K562 (cell line): Measurements from ENCODE around the gene ABCA10. TPM values are rescaled to one million over a fixed set of nuclear protein-coding genes. Genes with fewer than 3 reads are reported as not detected.

Experiments used
- ATAC-seq: fragments of 200-7000 bp; cut with Tn5 transposase; 3 replicates; pipeline ENCODE4 v1.9.1; 2020; ENCODE audit warnings: moderate library complexity
- BruUV-seq: library from RNA; stranded (reverse); fragments of 400-500 nt; replicated peaks from 2 replicates; lab custom pipeline; 2021; lab: Mats Ljungman, UMichigan
- CTCF ChIA-PET: fragments of 300-600 bp; formaldehyde crosslinking; extraction: SDS; loops from one replicate; lab custom pipeline; 2021; ENCODE audit warnings: low intra/inter-chr PET ratio; lab: Yijun Ruan, JAX
- POLR2A ChIA-PET: fragments of 300-600, 350-650 bp; sonication (Branson Sonifier 250); formaldehyde crosslinking; extraction: SDS; loops from one replicate; lab custom pipeline; 2021; ENCODE audit warnings: antibody characterized with exemption, inconsistent platforms; lab: Yijun Ruan, JAX
- DNase-seq, 4 experiments: peaks; one replicate each; pipeline versions ENCODE4 v3.0.0 to v3.0.0-alpha.2; 2011 to 2018; ENCODE audit warnings: low spot score in 3 of 4, mixed read lengths in 3 of 4; ENCODE audit errors: extremely low read depth in 1 of 4
- FAIRE-seq: peaks from 2 replicates; lab custom pipeline; 2011; peaks lifted over from hg19 to GRCh38; lab: Jason Lieb, UNC
- H2AFZ ChIP-seq: 2 replicates; pipeline ENCODE4 v1.6.0; 2011; ENCODE audit warnings: low read depth, low read length, control low read depth, inconsistent platforms
- H3K27ac ChIP-seq: fragments of 200-600 bp; 3 replicates; pipeline ENCODE4 v1.8.0; 2011; ENCODE audit warnings: low read depth, mild to moderate bottlenecking, control low read depth, inconsistent platforms, low read length, moderate library complexity, mixed read lengths; ENCODE audit errors: extremely low read depth
- H3K27me3 ChIP-seq, 2 experiments: fragments of 300-600 bp in 1 of 2; 2 replicates in 1 of 2; 3 replicates in 1 of 2; pipeline versions ENCODE4 v1.6.0 to v1.8.0; 2011; ENCODE audit warnings: inconsistent platforms in 2 of 2, low read length in 2 of 2, mild to moderate bottlenecking in 1 of 2, mixed read lengths in 1 of 2, moderate library complexity in 1 of 2; ENCODE audit not compliant: control insufficient read depth in 2 of 2, insufficient read depth in 2 of 2
- H3K36me3 ChIP-seq: fragments of 300-600 bp; 3 replicates; pipeline ENCODE4 v1.8.0; 2011; ENCODE audit warnings: mild to moderate bottlenecking, low read length, inconsistent platforms; ENCODE audit not compliant: control insufficient read depth, insufficient read depth
- H3K4me1 ChIP-seq, 2 experiments: fragments of 200-600 bp in 1 of 2; replicated peaks in 1 of 2; 2 replicates in 1 of 2; 3 replicates in 1 of 2; pipeline versions ENCODE4 v1.5.1 to v1.8.0; 2011; ENCODE audit warnings: inconsistent platforms in 2 of 2, low read length in 2 of 2, mild to moderate bottlenecking in 1 of 2, mixed read lengths in 1 of 2, moderate library complexity in 1 of 2; ENCODE audit not compliant: control insufficient read depth in 2 of 2, insufficient read depth in 2 of 2
- H3K4me2 ChIP-seq: 2 replicates; pipeline ENCODE4 v1.6.1; 2011; ENCODE audit warnings: low read length, control low read depth, inconsistent platforms, mixed read lengths; ENCODE audit not compliant: insufficient read depth
- H3K4me3 ChIP-seq: fragments of 200-600 bp; sonication (generic), shearing (Covaris generic); 2 replicates; pipeline ENCODE4 v1.5.1; 2016; ENCODE audit warnings: control low read depth, inconsistent platforms
- H3K79me2 ChIP-seq: fragments of 200-600 bp; 3 replicates; pipeline ENCODE4 v1.8.0; 2011; ENCODE audit warnings: low read length, inconsistent platforms; ENCODE audit not compliant: control insufficient read depth, insufficient read depth
- H3K9ac ChIP-seq, 2 experiments: 2 replicates each; pipeline versions ENCODE4 v1.6.0 to v1.6.1; 2011; ENCODE audit warnings: low read depth in 2 of 2, low read length in 2 of 2, control low read depth in 1 of 2, inconsistent platforms in 1 of 2, mild to moderate bottlenecking in 1 of 2, mixed read lengths in 1 of 2; ENCODE audit not compliant: insufficient read depth in 1 of 2
- H3K9me1 ChIP-seq: one replicate; pipeline ENCODE4 v1.6.0; 2011; ENCODE audit warnings: inconsistent platforms, mild to moderate bottlenecking, low read length, moderate library complexity; ENCODE audit not compliant: control insufficient read depth, insufficient read depth
- H3K9me3 ChIP-seq: replicated peaks from 2 replicates; pipeline ENCODE4 v1.5.1; 2011; ENCODE audit warnings: low read depth, low read length, inconsistent platforms; ENCODE audit not compliant: control insufficient read depth, insufficient read depth
- H4K20me1 ChIP-seq: replicated peaks from 2 replicates; pipeline ENCODE4 v1.6.1; 2011; ENCODE audit warnings: low read length, inconsistent platforms, mixed read lengths; ENCODE audit not compliant: control insufficient read depth, insufficient read depth
- ARID2 ChIP-seq: fragments of 450-650 bp; IDR thresholded peaks from 2 replicates; pipeline ENCODE4 v1.6.1; 2017; ENCODE audit warnings: antibody characterized with exemption, mild to moderate bottlenecking
- ATF1 ChIP-seq, 2 experiments: fragments of 450-650 bp in 1 of 2; IDR thresholded peaks; 2 replicates each; pipeline ENCODE4 v1.6.1; 2016; ENCODE audit warnings: missing compliant biosample characterization in 1 of 2, missing genetic modification characterization in 1 of 2
- CBFA2T3 ChIP-seq: fragments of 450-650 bp; IDR thresholded peaks from 2 replicates; pipeline ENCODE4 v1.6.1; 2017
- EGR1 ChIP-seq: fragments of 450-650 bp; conservative IDR thresholded peaks from 2 replicates; pipeline ENCODE4 v1.6.1; 2017; ENCODE audit warnings: mild to moderate bottlenecking
- FOXK2 ChIP-seq, 2 experiments: fragments of 450-650 bp; IDR thresholded peaks in 1 of 2; conservative IDR thresholded peaks in 1 of 2; 2 replicates each; pipeline ENCODE4 v1.6.1; 2016; ENCODE audit warnings: low read depth in 2 of 2, mild to moderate bottlenecking in 1 of 2
- HOXB6 ChIP-seq: fragments of 250-450 bp; sonication (Bioruptor Pico); IDR thresholded peaks from 2 replicates; pipeline ENCODE4 v1.5.1; 2022; ENCODE audit warnings: mild to moderate bottlenecking, borderline replicate concordance
- NR2C2 ChIP-seq, 2 experiments: fragments of 200-800 bp in 1 of 2; sonication (Bioruptor generic) in 1 of 2; sonication (generic) in 1 of 2; formaldehyde crosslinking in 1 of 2; IDR thresholded peaks; 2 replicates each; pipeline versions ENCODE4 v1.6.1 to v1.8.0; 2016 to 2022; ENCODE audit warnings: mild to moderate bottlenecking in 1 of 2, missing compliant biosample characterization in 1 of 2, missing genetic modification characterization in 1 of 2, missing genetic modification reagents in 1 of 2
- POLR2H ChIP-seq: IDR thresholded peaks from 2 replicates; pipeline ENCODE4 v1.6.1; 2016; ENCODE audit warnings: missing genetic modification characterization, low read depth, mild to moderate bottlenecking, control low read depth, missing compliant biosample characterization, moderate library complexity
- SFPQ ChIP-seq: fragments of 200-400 bp; formaldehyde crosslinking; IDR thresholded peaks from 2 replicates; pipeline ENCODE4 v1.6.1; 2017; ENCODE audit warnings: mild to moderate bottlenecking, low read depth, low read length, moderate library complexity
- STAT6 ChIP-seq: sonication (generic); formaldehyde crosslinking; IDR thresholded peaks from 2 replicates; pipeline ENCODE4 v1.8.1; 2023; ENCODE audit warnings: mild to moderate bottlenecking, missing genetic modification reagents
- TCF7 ChIP-seq: sonication (generic); IDR thresholded peaks from 2 replicates; pipeline ENCODE4 v1.6.1; 2016; ENCODE audit warnings: antibody characterized with exemption, borderline replicate concordance
- THRAP3 ChIP-seq: fragments of 450-650 bp; IDR thresholded peaks from 2 replicates; pipeline ENCODE4 v1.6.1; 2016; ENCODE audit warnings: mild to moderate bottlenecking, inconsistent platforms, borderline replicate concordance
- U2AF2 ChIP-seq: fragments of 200-400 bp; formaldehyde crosslinking; optimal IDR thresholded peaks from 2 replicates; pipeline ENCODE3; 2017; ENCODE audit warnings: low read depth, mild to moderate bottlenecking, low read length
- ZNF444 ChIP-seq: fragments of 250-450 bp; sonication (Bioruptor Pico); IDR thresholded peaks from 2 replicates; pipeline ENCODE4 v1.4.0; 2020; ENCODE audit warnings: mild to moderate bottlenecking, moderate library complexity
- ZNF445 ChIP-seq: fragments of 250-450 bp; sonication (Bioruptor Pico); IDR thresholded peaks from 2 replicates; pipeline ENCODE4 v1.4.0; 2020; ENCODE audit warnings: low read depth, mild to moderate bottlenecking, moderate library complexity
- ZNF717 ChIP-seq: fragments of 250-450 bp; sonication (Bioruptor Pico); IDR thresholded peaks from 2 replicates; pipeline ENCODE4 v1.5.0; 2021
- ZNF77 ChIP-seq: fragments of 250-450 bp; sonication (Bioruptor Pico); IDR thresholded peaks from 2 replicates; pipeline ENCODE4 v1.5.0; 2020
- in situ Hi-C: fragments of 300-500 bp; cut with MboI; formaldehyde crosslinking; loops from 4 replicates; pipeline ENCODE4 v1.15.0; 2018; ENCODE audit warnings: inconsistent platforms, mixed read lengths
- intact Hi-C: fragments of 100-400 bp; cut with micrococcal nuclease; formaldehyde crosslinking; loops from 2 replicates; pipeline ENCODE4 v1.14.2; 2022
- polyA plus RNA-seq, 8 experiments: library from polyadenylated mRNA; depleted of rRNA in 4 of 8; stranded (reverse) in 5 of 8; unstranded in 3 of 8; fragments of >200 nt; fragmentation: Nextera tagmentation in 2 of 8; fragmentation: Illumina TruSeq in 1 of 8; extraction: Ambion mirVana in 2 of 8; extraction: Trizol in 1 of 8; gene quantifications; 2 replicates each; pipeline versions ENCODE4 v1.2.1 to v1.2.3, GENCODE V29; 2011 to 2014; ENCODE audit warnings: inconsistent platforms in 1 of 8, missing spikeins in 1 of 8
- total RNA-seq, 7 experiments: library from RNA; depleted of rRNA in 6 of 7; stranded (reverse); fragments of >200 nt in 6 of 7; fragmentation: Illumina TruSeq in 2 of 7; extraction: Trizol in 2 of 7; gene quantifications; 2 replicates each; pipeline versions ENCODE4 v1.2.1 to v1.2.3, GENCODE V29; 2011 to 2021; ENCODE audit warnings: low replicate concordance in 1 of 7
- TF ChIP-seq, protein P1 (sequence below), 2 experiments: IDR thresholded peaks; 2 replicates each; pipeline ENCODE4 v1.6.1; 2011; ENCODE audit warnings: borderline replicate concordance in 1 of 2, control low read depth in 1 of 2, low read depth in 1 of 2, low read length in 1 of 2, mild to moderate bottlenecking in 1 of 2, mixed read lengths in 1 of 2, moderate library complexity in 1 of 2; ENCODE audit not compliant: insufficient read depth in 1 of 2, insufficient read length in 1 of 2, poor library complexity in 1 of 2, severe bottlenecking in 1 of 2; ENCODE audit errors: extremely low read depth in 1 of 2

The ABCA10 gene
- total and polyA plus RNA-seq, 9 of the 15 experiments (the other 6 are each of a cell fraction or from before 2014, with no cell fraction given), result 0.04 to 0.45 (median 0.15) TPM; not detected in 1

- no TSS peak for BruUV-seq
- no peak for DNase-seq
- H3K27me3 ChIP-seq, result no peaks in the 10 kb centered on the region
Observed at GRCh38 chr17:69164206-69164605, 64.4 kb downstream of the ABCA10 start.

More at GRCh38 chr17:69164206-69164605, 64.4 kb downstream of the ABCA10 start:
- H3K4me1 ChIP-seq, result no peaks in the 10 kb centered on the region; a peak in 1 of 5 replicates
- TF ChIP-seq ARID2 (no peak), SFPQ (no peak), STAT6 (no peak), POLR2H (no peak), FOXK2 (conservative IDR thresholded peaks at IDR 0.05 in 1 of 2, IDR thresholded peaks at IDR 0.05 in 1 of 2; ENCODE audit: low read depth in 2 of 2) (no peak), ATF1 (CRISPR knock-in tag; IDR thresholded peaks at IDR 0.05) (no peak), ATF1 (tag; IDR thresholded peaks at IDR 0.05) (no peak), HOXB6 (CRISPR knock-in tag) (no peak), U2AF2 (no peak), EGR1 (no peak), THRAP3 (no peak), ZNF717 (no peak), CBFA2T3 (no peak), ZNF77 (CRISPR knock-in tag) (no peak), ZNF445 (CRISPR knock-in tag) (no peak), ZNF444 (CRISPR knock-in tag) (no peak), NR2C2 (CRISPR knock-in tag; IDR thresholded peaks at IDR 0.05) (no peak), NR2C2 (tag; IDR thresholded peaks at IDR 0.05) (no peak), TCF7 (no peak)
- TF ChIP-seq, protein P1, sequence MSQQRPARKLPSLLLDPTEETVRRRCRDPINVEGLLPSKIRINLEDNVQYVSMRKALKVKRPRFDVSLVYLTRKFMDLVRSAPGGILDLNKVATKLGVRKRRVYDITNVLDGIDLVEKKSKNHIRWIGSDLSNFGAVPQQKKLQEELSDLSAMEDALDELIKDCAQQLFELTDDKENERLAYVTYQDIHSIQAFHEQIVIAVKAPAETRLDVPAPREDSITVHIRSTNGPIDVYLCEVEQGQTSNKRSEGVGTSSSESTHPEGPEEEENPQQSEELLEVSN (IDR thresholded peaks at IDR 0.05; ENCODE audit: borderline replicate concordance in 1 of 2, extremely low read depth in 1 of 2, insufficient read depth in 1 of 2, insufficient read length in 1 of 2, low read depth in 1 of 2, low read length in 1 of 2, poor library complexity in 1 of 2, severe bottlenecking in 1 of 2), result no peak
- TF ChIP-seq, all 486 proteins: peak for 0
- CTCF ChIA-PET, result no interaction called here
- Histone ChIP-seq H2AFZ (0 out of 2 replicates have a peak overlapping the region, but pooled peaks have one; percentile 6), H3K4me2 (no peak overlapping the region), H3K9ac (no peak overlapping the region), H3K9me3 (0 out of 2 replicates have a peak, but pooled peaks cover 4% of the 10 kb centered on the region), H3K9me1 (no peaks in the 10 kb centered on the region), H3K4me3 (no peak overlapping the region), H3K79me2 (no peaks in the 10 kb centered on the region), H4K20me1 (no peaks in the 10 kb centered on the region), H3K36me3 (no peaks in the 10 kb centered on the region), H3K27ac (no peak overlapping the region)
- in situ Hi-C loops (no loop called here), intact Hi-C loops (no loop called here)
- FAIRE-seq (no peak), ATAC-seq (no peak)
- POLR2A ChIA-PET, result no interaction called here
